GM13977 (cell line): ENCODE measurements around the gene SFTPB.
"Not testable (repeated sequence)": the region's sequence is repeated elsewhere in the genome, so short reads cannot be mapped to it uniquely, and the experiment has no call there.

Experiments used
- DNase-seq: peaks from one replicate; pipeline ENCODE4 v3.0.0; 2012; ENCODE audit warnings: low spot score
- CTCF ChIP-seq: IDR thresholded peaks from 2 replicates; pipeline ENCODE4 v1.5.1; 2012; ENCODE audit warnings: mild to moderate bottlenecking, control low read depth; ENCODE audit not compliant: insufficient read depth; ENCODE audit errors: extremely low read depth, missing control alignments
- in situ Hi-C: fragments of 300-500 bp; cut with MboI; formaldehyde crosslinking; loops from one replicate; pipeline ENCODE4 v1.12.0; 2022; ENCODE audit warnings: low sequenced_read_pairs, low pct_unique_long_range_greater_than_20kb, mixed read lengths, inconsistent platforms; ENCODE audit not compliant: unreplicated experiment

Gene SFTPB

GRCh38 chr2:85619617-85620016 lies 48.4 kb downstream of the SFTPB start:
- in situ Hi-C loops: no loop called here
- no peak for DNase-seq
- no peak for TF ChIP-seq CTCF

GRCh38 chr2:85617723-85618122 lies 50.3 kb downstream of the SFTPB start:
- in situ Hi-C loops, DNase-seq: not testable (repeated sequence)

- TF ChIP-seq CTCF: no peak
- no peak for DNase-seq
- in situ Hi-C loops: no loop called here
These were observed 52.6 kb downstream of the SFTPB start for GRCh38 chr2:85615413-85615728.

- in situ Hi-C loops, DNase-seq: not testable (repeated sequence)
These were observed 53.2 kb downstream of the SFTPB start for GRCh38 chr2:85614757-85615156.

GRCh38 chr2:85613717-85614515 lies 54.1 kb downstream of the SFTPB start:
- TF ChIP-seq CTCF: no peak
- in situ Hi-C loops: no loop called here
- DNase-seq: no peak

- in situ Hi-C loops: no loop called here
- TF ChIP-seq CTCF: no peak
- peak; percentile 97 for DNase-seq
These were observed 56.1 kb downstream of the SFTPB start, which contains the start of gene C2orf68 for GRCh38 chr2:85611705-85612587. C2orf68 (minus strand) TSS chr2:85612066; CDS start chr2:85611984, 82 bp downstream.

- TF ChIP-seq CTCF: no peak
- DNase-seq: no peak
- in situ Hi-C loops: no loop called here
These were observed 56.7 kb downstream of the SFTPB start for GRCh38 chr2:85611217-85611704.
